DND-41 (cell line): ENCODE measurements around the gene TCEANC2.

ENCODE experiments used
- ATAC-seq: fragments of 200-7000 bp; cut with Tn5 transposase; 3 replicates; pipeline ENCODE4 v1.9.1; 2021; ENCODE audit warnings: low read depth; ENCODE audit not compliant: insufficient read depth
- DNase-seq: peaks from one replicate; pipeline ENCODE4 v3.0.0-alpha.2; 2020
- H2AFZ ChIP-seq: 2 replicates; pipeline ENCODE4 v1.6.0; 2012; ENCODE audit warnings: low read depth, low read length
- H3K27ac ChIP-seq: 2 replicates; pipeline ENCODE4 v1.5.1; 2012; ENCODE audit warnings: low read length, inconsistent platforms
- H3K27me3 ChIP-seq: fragments of 200-600 bp; sonication (generic); 2 replicates; pipeline ENCODE4 v1.6.0; 2012; ENCODE audit warnings: low read length, mild to moderate bottlenecking, inconsistent platforms; ENCODE audit not compliant: insufficient read depth, poor library complexity
- H3K36me3 ChIP-seq: 2 replicates; pipeline ENCODE4 v1.5.1; 2012; ENCODE audit warnings: low read length, inconsistent platforms; ENCODE audit not compliant: insufficient read depth
- H3K4me1 ChIP-seq: 2 replicates; pipeline ENCODE4 v1.5.1; 2012; ENCODE audit warnings: mild to moderate bottlenecking, low read length; ENCODE audit not compliant: insufficient read depth
- H3K4me2 ChIP-seq: 2 replicates; pipeline ENCODE4 v1.6.0; 2012; ENCODE audit warnings: mild to moderate bottlenecking, moderate library complexity, low read length, inconsistent platforms; ENCODE audit not compliant: insufficient read depth
- H3K4me3 ChIP-seq, 2 experiments: fragments of 200-600 bp in 1 of 2; shearing (Covaris generic) in 1 of 2; 2 replicates each; pipeline ENCODE4 v1.5.1; 2012 to 2016; ENCODE audit warnings: inconsistent platforms in 2 of 2, low read length in 2 of 2, mild to moderate bottlenecking in 2 of 2, low read depth in 1 of 2, moderate library complexity in 1 of 2
- H3K79me2 ChIP-seq: 2 replicates; pipeline ENCODE4 v1.6.0; 2012; ENCODE audit warnings: low read length, inconsistent platforms; ENCODE audit not compliant: insufficient read depth
- H3K9ac ChIP-seq: 2 replicates; pipeline ENCODE4 v1.6.0; 2012; ENCODE audit warnings: low read depth, mild to moderate bottlenecking, inconsistent platforms, low read length, moderate library complexity
- H3K9me3 ChIP-seq: 2 replicates; pipeline ENCODE4 v1.5.1; 2012; ENCODE audit warnings: low read length, moderate library complexity, mild to moderate bottlenecking, inconsistent platforms; ENCODE audit not compliant: insufficient read depth, severe bottlenecking
- H4K20me1 ChIP-seq: 2 replicates; pipeline ENCODE4 v1.6.0; 2012; ENCODE audit warnings: low read length; ENCODE audit not compliant: insufficient read depth
- EZH2 ChIP-seq: IDR thresholded peaks from 3 replicates; pipeline ENCODE4 v1.6.1; 2012; ENCODE audit warnings: borderline replicate concordance, low read depth, mild to moderate bottlenecking, moderate library complexity, low read length, inconsistent platforms; ENCODE audit not compliant: severe bottlenecking
- TF ChIP-seq, protein P1 (sequence below): IDR thresholded peaks from 2 replicates; pipeline ENCODE4 v1.5.1; 2012; ENCODE audit warnings: borderline replicate concordance, low read length, moderate library complexity, mild to moderate bottlenecking; ENCODE audit not compliant: poor library complexity, severe bottlenecking; ENCODE audit errors: extremely low read depth

Gene TCEANC2

DNA sequence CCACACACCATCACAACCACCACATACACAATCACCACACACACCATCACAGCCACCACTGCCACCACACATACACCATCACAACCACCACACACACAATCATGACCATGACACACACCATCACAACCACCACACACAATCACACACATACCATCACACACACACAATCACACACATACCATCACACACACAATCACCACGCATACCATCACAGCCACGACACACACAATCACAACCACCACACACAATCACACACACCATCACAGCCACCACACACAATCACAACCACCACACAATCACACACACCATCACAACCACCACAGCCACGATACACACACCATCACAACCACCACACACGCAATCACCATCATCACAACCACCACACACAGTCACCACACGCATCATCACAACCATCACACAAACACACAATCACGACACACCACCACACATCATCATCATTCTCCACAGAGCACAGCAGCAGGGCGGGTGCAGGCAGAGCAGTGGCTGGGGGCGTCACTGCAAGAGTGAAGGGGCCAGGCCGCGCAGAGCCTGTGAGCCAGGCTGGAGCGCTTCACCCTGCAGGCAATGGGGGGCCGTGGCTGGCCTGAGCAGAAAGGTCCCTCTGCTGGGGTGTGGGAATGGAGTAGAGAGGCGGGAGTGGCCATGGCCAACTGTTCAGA is 66.8 kb downstream of the TCEANC2 start:
- no peaks in the 10 kb centered on the region for H3K79me2 ChIP-seq
- TF ChIP-seq, protein P1, sequence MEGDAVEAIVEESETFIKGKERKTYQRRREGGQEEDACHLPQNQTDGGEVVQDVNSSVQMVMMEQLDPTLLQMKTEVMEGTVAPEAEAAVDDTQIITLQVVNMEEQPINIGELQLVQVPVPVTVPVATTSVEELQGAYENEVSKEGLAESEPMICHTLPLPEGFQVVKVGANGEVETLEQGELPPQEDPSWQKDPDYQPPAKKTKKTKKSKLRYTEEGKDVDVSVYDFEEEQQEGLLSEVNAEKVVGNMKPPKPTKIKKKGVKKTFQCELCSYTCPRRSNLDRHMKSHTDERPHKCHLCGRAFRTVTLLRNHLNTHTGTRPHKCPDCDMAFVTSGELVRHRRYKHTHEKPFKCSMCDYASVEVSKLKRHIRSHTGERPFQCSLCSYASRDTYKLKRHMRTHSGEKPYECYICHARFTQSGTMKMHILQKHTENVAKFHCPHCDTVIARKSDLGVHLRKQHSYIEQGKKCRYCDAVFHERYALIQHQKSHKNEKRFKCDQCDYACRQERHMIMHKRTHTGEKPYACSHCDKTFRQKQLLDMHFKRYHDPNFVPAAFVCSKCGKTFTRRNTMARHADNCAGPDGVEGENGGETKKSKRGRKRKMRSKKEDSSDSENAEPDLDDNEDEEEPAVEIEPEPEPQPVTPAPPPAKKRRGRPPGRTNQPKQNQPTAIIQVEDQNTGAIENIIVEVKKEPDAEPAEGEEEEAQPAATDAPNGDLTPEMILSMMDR: no peak
- no peak for TF ChIP-seq EZH2
- no peak overlapping the region for H3K4me3 ChIP-seq
- no peak overlapping the region for H3K27ac ChIP-seq
- DNase-seq (no peak), ATAC-seq (no peak)
- H3K9ac ChIP-seq: no peak overlapping the region
- H3K9me3 ChIP-seq: no peaks in the 10 kb centered on the region
- H2AFZ ChIP-seq: no peak overlapping the region
- no peaks in the 10 kb centered on the region for H4K20me1 ChIP-seq
- H3K36me3 ChIP-seq: no peaks in the 10 kb centered on the region
- peaks cover 16% of the 10 kb centered on the region for H3K27me3 ChIP-seq
- no peak overlapping the region for H3K4me2 ChIP-seq
- peaks cover 10% of the 10 kb centered on the region for H3K4me1 ChIP-seq

DNA sequence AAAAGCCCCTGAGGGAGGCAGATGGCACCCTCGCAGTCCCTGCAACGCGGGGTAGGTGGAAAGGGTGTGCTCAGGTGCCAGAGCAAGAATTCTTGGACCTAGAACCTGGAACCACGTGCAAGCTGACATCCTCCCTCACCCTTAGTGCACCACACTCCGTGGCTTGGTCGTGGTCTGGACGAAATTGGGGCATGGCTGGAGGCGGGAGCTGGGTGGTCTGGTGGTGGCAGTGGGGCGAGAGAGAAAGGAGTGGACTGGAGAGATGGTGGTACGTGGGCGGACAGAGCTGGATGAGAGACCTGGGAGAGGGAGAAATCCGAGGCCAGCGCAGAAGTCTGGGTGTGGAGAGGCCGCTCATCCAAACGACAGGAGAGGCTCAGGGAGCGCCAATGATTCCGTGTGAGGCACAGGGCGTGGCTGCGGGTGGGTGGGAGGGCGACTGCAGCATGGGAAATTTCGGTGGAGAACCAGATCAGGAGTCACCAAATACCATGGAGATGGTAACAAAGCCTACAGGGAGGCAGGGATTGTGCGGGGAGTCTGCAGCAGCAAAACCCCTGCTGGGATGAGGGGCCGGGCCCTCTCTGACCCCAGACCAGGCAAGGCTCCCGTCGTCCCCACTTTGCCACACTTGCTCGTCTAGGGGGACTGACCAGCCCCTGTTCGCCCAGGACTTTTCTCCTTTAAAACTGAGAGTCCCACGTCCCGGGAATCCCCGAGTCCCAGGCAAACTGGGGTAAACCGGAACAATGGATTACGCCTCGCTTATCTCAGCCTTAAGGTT is 67.5 kb downstream of the TCEANC2 start:
- H3K9me3 ChIP-seq: no peaks in the 10 kb centered on the region
- no peak for DNase-seq
- H3K4me3 ChIP-seq: no peak overlapping the region
- H3K36me3 ChIP-seq: no peaks in the 10 kb centered on the region
- H3K27me3 ChIP-seq: peaks cover 16% of the 10 kb centered on the region
- no peak overlapping the region for H3K27ac ChIP-seq
- H3K79me2 ChIP-seq: no peaks in the 10 kb centered on the region
- no peak overlapping the region for H3K9ac ChIP-seq
- peak overlapping the region; percentile 55 for H3K4me2 ChIP-seq
- H2AFZ ChIP-seq: no peak overlapping the region
- peaks cover 10% of the 10 kb centered on the region for H3K4me1 ChIP-seq
- no peak for ATAC-seq
- no peaks in the 10 kb centered on the region for H4K20me1 ChIP-seq
- TF ChIP-seq, protein P1: no peak
- TF ChIP-seq EZH2: no peak

DNA sequence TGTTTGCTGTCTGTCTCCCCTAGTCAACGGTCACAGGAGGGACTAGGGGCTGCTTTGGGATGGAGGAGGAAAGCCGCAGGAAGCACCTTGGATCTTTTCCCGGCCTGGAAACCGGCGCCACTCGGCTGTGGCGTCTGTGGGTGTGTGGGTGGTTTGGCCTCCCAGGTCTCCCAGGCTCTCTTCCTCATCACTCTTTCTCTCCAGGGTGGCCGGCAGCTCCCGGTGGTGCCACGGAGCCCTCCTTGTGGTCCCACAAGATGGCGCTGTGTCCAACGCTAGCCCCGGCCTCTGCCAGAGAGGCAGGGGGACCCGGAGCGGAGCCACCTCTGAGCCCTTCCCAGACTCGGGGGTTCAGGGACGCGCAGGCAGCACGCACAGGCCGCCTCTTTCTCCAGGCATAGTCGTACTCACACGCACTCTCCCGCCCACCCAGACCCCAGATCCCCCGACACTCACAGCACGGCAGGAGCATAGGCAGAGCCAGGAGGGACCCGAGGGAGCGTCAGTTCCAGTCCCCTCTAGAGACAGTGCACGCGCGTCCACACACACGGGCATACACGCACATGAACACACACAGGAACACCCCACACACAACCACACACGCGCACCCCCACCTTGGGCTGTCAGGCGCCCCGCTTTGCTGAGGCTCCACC is 68.2 kb downstream of the TCEANC2 start:
- Histone ChIP-seq H4K20me1 (no peaks in the 10 kb centered on the region), H3K36me3 (no peaks in the 10 kb centered on the region), H3K9me3 (no peaks in the 10 kb centered on the region), H3K27me3 (peaks cover 16% of the 10 kb centered on the region), H3K4me3 (peak overlapping the region in 1 of 2 experiments; percentile 29; a peak in 1 of 4 replicates), H3K4me2 (peak overlapping the region; percentile 55), H3K27ac (no peak overlapping the region), H3K9ac (no peak overlapping the region), H3K79me2 (no peaks in the 10 kb centered on the region), H2AFZ (no peak overlapping the region), H3K4me1 (peaks cover 10% of the 10 kb centered on the region)
- ATAC-seq (peak; percentile 96), DNase-seq (peak; percentile 76)
- no peak for TF ChIP-seq EZH2
- TF ChIP-seq, protein P1: peak; percentile 82
